Colonic mucosa (tissue), 4 donors: ENCODE results near the gene TEKT2. TPM values are rescaled to one million over a fixed set of nuclear protein-coding genes. Genes with fewer than 3 reads are reported as not detected.

Source experiments
- DNase-seq: peaks from one replicate; pipeline ENCODE4 v3.0.0-alpha.2; 2020
- H3K27ac ChIP-seq: fragments of 200-600 bp; one replicate; pipeline ENCODE4 v1.8.0; 2021
- H3K27me3 ChIP-seq: fragments of 200-600 bp; one replicate; pipeline ENCODE4 v1.8.0; 2021
- H3K36me3 ChIP-seq: fragments of 200-600 bp; one replicate; pipeline ENCODE4 v1.8.0; 2021
- H3K4me1 ChIP-seq: fragments of 200-600 bp; one replicate; pipeline ENCODE4 v1.8.0; 2021; ENCODE audit warnings: mild to moderate bottlenecking
- H3K4me3 ChIP-seq: fragments of 200-600 bp; one replicate; pipeline ENCODE4 v1.8.0; 2021
- H3K9ac ChIP-seq, 2 donors: one replicate each; pipeline ENCODE4 v1.7.0; 2013; ENCODE audit warnings: control low read depth in 2 of 2, low read depth in 2 of 2, low read length in 2 of 2
- H3K9me3 ChIP-seq: fragments of 200-600 bp; one replicate; pipeline ENCODE4 v1.8.0; 2021
- CTCF ChIP-seq: fragments of 200-600 bp; IDR thresholded peaks from one replicate; pipeline ENCODE4 v1.8.0; 2022; ENCODE audit warnings: antibody characterized with exemption, mild to moderate bottlenecking
- intact Hi-C: fragments of 100-400 bp; cut with DNase I; formaldehyde crosslinking; loops from one replicate; pipeline ENCODE4 v1.14.1; 2022
- total RNA-seq, 2 donors: library from RNA; stranded (reverse); fragmentation: NEBNext Ultra II Directional in 1 of 2; extraction: Animal tissue kit (Norgen Biotek cat#: 25700) in 1 of 2; gene quantifications; one replicate each; pipeline ENCODE4 v1.2.1, GENCODE V29; 2021
- donor health status: healthy.
- donor health status: DM: no; HTN: no; CAD: no.
- donor health status: DM: no; HTN: no; CAD: no.

TEKT2 gene
- total RNA-seq, 2 donors from 2014 or later, result 0.13 TPM; not detected in 1

GRCh38 chr1:36136535-36136934 lies 52.6 kb downstream of the TEKT2 start:
- DNase-seq, result no peak

GRCh38 chr1:36137226-36137625 lies 53.3 kb downstream of the TEKT2 start:
- DNase-seq, result no peak
- intact Hi-C loops, result no loop called here
- Histone ChIP-seq H3K36me3 (no peaks in the 10 kb centered on the region), H3K4me3 (no peak overlapping the region), H3K27me3 (no peaks in the 10 kb centered on the region), H3K9ac (no peak overlapping the region), H3K27ac (peak overlapping the region; percentile 44), H3K9me3 (no peaks in the 10 kb centered on the region), H3K4me1 (no peaks in the 10 kb centered on the region)
- TF ChIP-seq CTCF, result no peak

More at GRCh38 chr1:36136535-36136934, 52.6 kb downstream of the TEKT2 start:
- H3K9ac ChIP-seq, result no peak overlapping the region
- H3K36me3 ChIP-seq, result no peaks in the 10 kb centered on the region
- H3K27ac ChIP-seq, result no peak overlapping the region
- no peaks in the 10 kb centered on the region for H3K27me3 ChIP-seq
- no peak for TF ChIP-seq CTCF
- no peak overlapping the region for H3K4me3 ChIP-seq
- no peaks in the 10 kb centered on the region for H3K4me1 ChIP-seq
- intact Hi-C loops, result no loop called here
- H3K9me3 ChIP-seq, result no peaks in the 10 kb centered on the region

GRCh38 chr1:36137776-36138175 lies 53.9 kb downstream of the TEKT2 start:
- no peaks in the 10 kb centered on the region for H3K4me1 ChIP-seq
- no peaks in the 10 kb centered on the region for H3K27me3 ChIP-seq
- no peak for TF ChIP-seq CTCF
- no peak overlapping the region for H3K27ac ChIP-seq
- H3K9me3 ChIP-seq, result no peaks in the 10 kb centered on the region
- H3K4me3 ChIP-seq, result no peak overlapping the region
- intact Hi-C loops, result no loop called here
- DNase-seq, result no peak
- no peaks in the 10 kb centered on the region for H3K36me3 ChIP-seq
- no peak overlapping the region for H3K9ac ChIP-seq

Other genes with a start within 250 kb of the TEKT2 start
- gene AGO1, start 200.9 kb upstream of the TEKT2 start, total RNA-seq, result 10 to 100 TPM; 24.2 to 27.7 TPM
- gene AGO3, start 153.0 kb upstream of the TEKT2 start, total RNA-seq, result 10 to 100 TPM; 16.7 to 21.4 TPM
- 10 to 100 TPM; 30.4 to 33.0 TPM for gene ADPRS, start 4.8 kb downstream of the TEKT2 start, total RNA-seq
- 1 to 10 TPM; 1.1 to 2.1 TPM for gene COL8A2, start 41.1 kb downstream of the TEKT2 start, total RNA-seq
- 10 to 100 TPM; 59.0 to 60.6 TPM for gene TRAPPC3, start 65.4 kb downstream of the TEKT2 start, total RNA-seq
- gene MAP7D1, start 72.1 kb downstream of the TEKT2 start, total RNA-seq, result 10 to 100 TPM; 37.7 to 50.0 TPM
- gene THRAP3, start 140.3 kb downstream of the TEKT2 start, total RNA-seq, result 100 to 1,000 TPM in 1 of 2 donors, 10 to 100 TPM in 1; 81.0 to 103 TPM
- 10 to 100 TPM in 1 of 2 donors, 1 to 10 TPM in 1; 7.4 to 22.8 TPM for gene SH3D21, start 222.3 kb downstream of the TEKT2 start, total RNA-seq
- 1 to 10 TPM; 5.3 to 8.7 TPM for gene EVA1B, start 239.6 kb downstream of the TEKT2 start, total RNA-seq